GM18907 (cell line): ENCODE measurements around the gene MRO.
"Not testable (repeated sequence)": the region's sequence is repeated elsewhere in the genome, so short reads cannot be mapped to it uniquely, and the experiment has no call there.

Source experiments
- ATAC-seq: cut with Tn5 transposase; IDR thresholded peaks from one replicate; pipeline ENCODE4 v1.9.1; 2021; ENCODE audit warnings: mild to moderate bottlenecking, moderate library complexity; ENCODE audit not compliant: unreplicated experiment

The MRO gene

GRCh38 chr18:50819728-50820378 lies at the start of gene MRO:
TSS of gene MRO (minus strand) at chr18:50820016. CDS start at chr18:50809400, 10,616 bp downstream.
- ATAC-seq = peak; percentile 97

- no peak for ATAC-seq
Measured at GRCh38 chr18:50869150-50869549, 49.3 kb upstream of the MRO start.

DNA sequence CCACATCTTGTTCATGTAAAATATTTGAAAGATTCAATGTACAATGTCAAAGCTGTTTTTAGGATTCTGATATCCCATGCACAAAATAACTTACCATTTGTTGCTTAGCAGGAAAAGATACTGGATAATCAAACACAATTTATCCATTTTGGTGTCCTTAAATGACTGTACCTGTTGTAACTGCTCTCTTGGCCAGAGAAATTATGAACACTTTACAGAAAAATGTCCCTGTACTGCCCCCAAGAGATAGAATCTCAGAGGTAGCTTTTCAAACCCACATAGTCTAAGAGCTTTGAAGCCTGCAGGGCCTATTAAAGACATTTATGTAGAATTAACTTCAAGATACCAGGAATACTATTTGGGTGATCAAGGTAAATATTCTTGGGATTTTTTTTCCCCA lies 46.9 kb upstream of the MRO start:
- ATAC-seq = no peak

- ATAC-seq = no peak
Measured at GRCh38 chr18:50863840-50864375, 44.1 kb upstream of the MRO start.

GRCh38 chr18:50862401-50862800 lies 42.6 kb upstream of the MRO start:
- ATAC-seq = no peak

DNA sequence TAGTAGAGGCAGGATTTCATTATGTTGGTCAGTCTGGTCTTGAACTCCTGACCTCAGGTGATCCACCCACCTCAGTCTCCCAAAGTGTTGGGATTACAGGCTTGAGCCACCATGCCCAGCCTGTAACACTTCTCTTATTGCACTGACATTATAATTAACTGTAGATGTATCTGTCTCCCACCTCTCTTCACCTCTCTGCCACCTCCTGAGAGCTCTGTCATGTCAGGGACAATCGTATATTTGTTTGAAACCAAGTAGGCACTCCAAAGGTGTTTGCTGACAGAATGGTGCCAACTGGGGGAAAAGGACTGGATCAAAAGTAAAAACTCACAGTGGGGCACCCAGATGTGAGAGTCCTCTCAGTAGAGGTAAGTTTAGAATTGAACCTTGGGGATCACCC lies 41.8 kb upstream of the MRO start:
- ATAC-seq = no peak

- no peak for ATAC-seq
Measured at GRCh38 chr18:50859793-50860555, 40.2 kb upstream of the MRO start.

GRCh38 chr18:50857694-50858093 lies 37.9 kb upstream of the MRO start:
- ATAC-seq = no peak

DNA sequence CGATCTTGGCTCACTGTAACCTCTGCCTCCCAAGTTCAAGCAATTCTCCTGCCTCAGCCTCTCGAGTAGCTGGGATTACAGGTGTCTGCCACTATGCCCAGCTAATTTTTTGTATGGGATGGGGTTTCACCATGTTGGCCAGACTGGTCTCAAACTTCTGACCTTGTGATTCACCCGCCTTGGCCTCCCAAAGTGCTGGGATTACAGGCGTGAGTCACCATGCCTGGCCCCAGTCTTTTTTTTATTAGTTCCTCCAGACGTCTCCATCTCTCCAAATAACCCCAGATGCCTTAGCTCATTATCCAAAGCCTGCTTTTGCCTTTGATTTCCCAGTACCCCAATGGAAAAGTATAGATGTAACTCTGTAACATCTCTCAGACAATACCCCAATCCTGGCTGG lies 37.4 kb upstream of the MRO start:
- not testable (repeated sequence) for ATAC-seq

DNA sequence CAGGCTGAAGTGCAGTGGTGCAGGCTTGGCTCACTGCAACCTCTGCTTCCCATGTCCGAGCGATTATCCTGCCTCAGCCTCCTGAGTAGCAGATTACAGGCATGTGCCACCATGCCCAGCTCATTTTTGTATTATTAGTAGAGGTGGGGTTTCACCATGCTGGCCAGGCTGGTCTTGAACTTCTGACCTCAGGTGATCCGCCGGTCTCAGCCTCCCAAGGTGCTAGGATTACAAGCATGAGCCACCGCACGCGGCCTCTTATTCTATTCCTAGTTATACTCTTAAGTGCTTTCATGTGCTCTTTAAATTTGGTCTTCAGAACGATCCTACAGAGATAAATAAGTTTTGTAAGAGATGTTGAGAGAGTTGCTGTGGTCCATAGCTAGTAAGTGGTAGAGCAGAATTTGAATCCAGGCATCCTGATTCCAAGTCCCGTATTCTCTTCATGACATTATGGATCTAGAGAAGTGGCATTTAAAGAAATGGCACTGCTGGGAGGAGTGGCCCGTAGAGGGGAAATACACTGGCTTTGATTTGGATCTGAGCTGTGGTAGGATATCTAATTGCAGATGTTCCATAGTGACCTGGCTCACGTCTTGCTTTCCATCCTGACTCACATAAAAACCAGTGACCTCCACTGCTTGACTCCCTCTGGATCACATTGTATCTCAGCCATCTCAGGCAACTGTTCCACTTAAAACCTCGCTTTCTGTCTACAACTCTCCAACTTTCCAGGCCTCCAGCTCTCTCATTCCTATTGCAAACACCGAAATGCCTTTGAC lies 36.4 kb upstream of the MRO start:
- ATAC-seq = no peak

- no peak for ATAC-seq
Measured at GRCh38 chr18:50853863-50854271, 34.1 kb upstream of the MRO start.

- ATAC-seq = no peak
Measured at GRCh38 chr18:50850307-50851065, 30.7 kb upstream of the MRO start.

DNA sequence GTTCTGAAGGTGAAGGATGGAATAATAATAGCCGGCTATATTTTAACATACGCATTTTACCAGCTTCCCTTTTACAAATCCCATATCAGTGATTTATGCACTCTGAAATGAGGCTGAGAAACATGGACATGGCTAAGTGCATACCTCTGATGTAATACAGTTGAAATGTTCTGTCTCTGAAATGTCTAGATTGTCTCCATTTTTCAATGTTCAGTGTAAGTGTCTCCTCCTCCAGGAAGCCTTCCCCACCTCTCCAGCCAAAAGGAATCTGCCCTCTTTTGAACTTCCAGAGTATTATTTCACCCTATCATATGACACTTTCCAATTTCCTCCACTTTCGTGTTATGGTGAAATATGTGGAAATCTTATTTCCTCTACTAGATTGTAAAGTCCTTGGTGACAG lies 29.6 kb upstream of the MRO start:
- ATAC-seq = no peak

GRCh38 chr18:50848991-50849390 lies 29.2 kb upstream of the MRO start:
- no peak for ATAC-seq

GRCh38 chr18:50848061-50848551 lies 28.3 kb upstream of the MRO start:
- ATAC-seq = no peak

DNA sequence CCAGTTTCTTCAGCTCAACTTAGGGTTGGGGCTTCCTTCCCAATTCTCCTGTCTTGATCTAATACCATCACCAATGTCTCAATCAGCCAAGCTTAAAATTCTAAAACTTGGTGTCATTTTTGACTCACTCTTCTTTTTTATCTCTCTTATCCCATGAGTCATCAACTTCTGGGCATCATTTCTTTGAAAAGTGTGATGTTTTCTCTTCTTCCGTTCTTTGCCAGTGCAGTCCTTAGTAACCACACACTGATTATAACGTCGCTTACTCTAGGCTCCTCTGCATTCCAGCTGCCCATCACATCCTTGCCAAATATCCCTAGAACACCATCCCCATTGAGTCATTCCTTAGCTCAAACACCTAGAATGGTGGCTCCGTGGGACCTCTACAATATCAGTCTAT lies 27.4 kb upstream of the MRO start:
- no peak for ATAC-seq

GRCh38 chr18:50844960-50845359 lies 25.1 kb upstream of the MRO start:
- ATAC-seq = no peak

GRCh38 chr18:50844554-50844953 lies 24.7 kb upstream of the MRO start:
- ATAC-seq = no peak

GRCh38 chr18:50842846-50843245 lies 23.0 kb upstream of the MRO start:
- ATAC-seq = no peak

- ATAC-seq = no peak
Measured at GRCh38 chr18:50839996-50840395, 20.2 kb upstream of the MRO start.

DNA sequence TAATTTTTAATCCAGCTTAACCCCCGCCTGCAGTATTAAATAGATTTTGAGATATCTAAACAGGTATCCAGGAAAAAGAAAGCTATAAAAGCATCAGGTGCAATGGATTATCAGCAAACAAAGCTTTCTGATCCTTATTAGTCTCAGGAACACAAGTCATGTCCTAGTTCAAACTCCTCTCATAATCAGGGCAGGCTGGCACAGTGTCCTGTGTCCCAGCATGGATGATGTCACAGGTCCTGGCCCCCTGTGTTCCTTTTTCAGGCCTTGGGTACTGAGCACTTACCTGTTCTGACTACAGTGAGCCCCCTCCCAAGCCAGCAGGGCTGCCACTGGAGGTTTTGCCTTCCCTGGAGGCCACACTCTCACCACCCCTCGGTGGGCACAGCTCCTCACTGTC lies 19.5 kb upstream of the MRO start:
- ATAC-seq = no peak
